ENCODE results near the gene USP10.

DNA sequence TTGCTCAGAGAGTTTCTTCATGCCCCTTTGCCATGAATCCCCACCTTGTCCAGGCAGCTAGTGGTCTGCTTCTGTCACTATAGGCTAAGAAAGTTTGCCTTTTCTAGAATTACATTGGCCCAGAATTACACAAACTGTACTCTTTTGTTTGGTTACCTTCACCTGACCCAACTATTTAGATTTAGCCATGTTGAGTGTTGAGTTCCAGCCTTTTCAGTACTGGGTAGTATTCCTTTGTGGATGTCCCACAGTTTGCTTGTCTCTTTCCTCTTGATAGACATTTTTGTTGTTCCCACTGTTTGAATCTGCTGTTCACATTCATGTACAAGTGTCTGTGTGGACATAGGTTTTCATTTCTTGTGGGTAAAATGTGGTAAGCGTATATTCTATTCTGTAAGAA lies 22.3 kb downstream of the USP10 start:
- TF ChIP-seq, protein P1, sequence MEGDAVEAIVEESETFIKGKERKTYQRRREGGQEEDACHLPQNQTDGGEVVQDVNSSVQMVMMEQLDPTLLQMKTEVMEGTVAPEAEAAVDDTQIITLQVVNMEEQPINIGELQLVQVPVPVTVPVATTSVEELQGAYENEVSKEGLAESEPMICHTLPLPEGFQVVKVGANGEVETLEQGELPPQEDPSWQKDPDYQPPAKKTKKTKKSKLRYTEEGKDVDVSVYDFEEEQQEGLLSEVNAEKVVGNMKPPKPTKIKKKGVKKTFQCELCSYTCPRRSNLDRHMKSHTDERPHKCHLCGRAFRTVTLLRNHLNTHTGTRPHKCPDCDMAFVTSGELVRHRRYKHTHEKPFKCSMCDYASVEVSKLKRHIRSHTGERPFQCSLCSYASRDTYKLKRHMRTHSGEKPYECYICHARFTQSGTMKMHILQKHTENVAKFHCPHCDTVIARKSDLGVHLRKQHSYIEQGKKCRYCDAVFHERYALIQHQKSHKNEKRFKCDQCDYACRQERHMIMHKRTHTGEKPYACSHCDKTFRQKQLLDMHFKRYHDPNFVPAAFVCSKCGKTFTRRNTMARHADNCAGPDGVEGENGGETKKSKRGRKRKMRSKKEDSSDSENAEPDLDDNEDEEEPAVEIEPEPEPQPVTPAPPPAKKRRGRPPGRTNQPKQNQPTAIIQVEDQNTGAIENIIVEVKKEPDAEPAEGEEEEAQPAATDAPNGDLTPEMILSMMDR (IDR thresholded peaks at IDR 0.05; ENCODE audit: insufficient read depth, low read depth, low read length), result no peak
- no peak for TF ChIP-seq EZH2 (IDR thresholded peaks at IDR 0.05; ENCODE audit: insufficient read depth, low read length)
